ENCODE results near the gene MMP14.

DNA sequence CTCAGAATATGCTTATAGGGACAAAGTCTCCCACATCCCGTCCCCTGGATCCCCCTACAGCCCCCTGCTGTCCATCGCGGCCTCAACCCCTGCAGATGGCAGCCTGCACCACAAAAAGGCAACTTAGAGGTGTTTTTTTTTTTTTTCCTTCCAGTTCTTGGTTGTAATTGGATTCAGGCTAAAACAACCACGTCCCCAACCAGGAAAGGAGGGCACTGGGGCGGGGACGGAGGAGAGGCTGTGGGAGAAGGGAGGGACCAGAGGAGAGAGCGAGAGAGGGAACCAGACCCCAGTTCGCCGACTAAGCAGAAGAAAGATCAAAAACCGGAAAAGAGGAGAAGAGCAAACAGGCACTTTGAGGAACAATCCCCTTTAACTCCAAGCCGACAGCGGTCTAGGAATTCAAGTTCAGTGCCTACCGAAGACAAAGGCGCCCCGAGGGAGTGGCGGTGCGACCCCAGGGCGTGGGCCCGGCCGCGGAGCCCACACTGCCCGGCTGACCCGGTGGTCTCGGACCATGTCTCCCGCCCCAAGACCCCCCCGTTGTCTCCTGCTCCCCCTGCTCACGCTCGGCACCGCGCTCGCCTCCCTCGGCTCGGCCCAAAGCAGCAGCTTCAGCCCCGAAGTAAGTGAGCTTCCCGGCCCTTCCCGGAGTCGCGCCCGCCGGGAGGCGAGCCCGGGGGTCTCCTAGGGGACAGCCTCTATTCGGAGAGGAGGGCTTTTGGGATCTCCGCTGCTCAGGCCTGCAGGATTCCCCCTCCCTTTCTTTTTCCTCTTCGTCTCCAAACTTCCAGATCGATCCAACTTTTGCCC, at the start of gene MMP14:
- TF ChIP-seq, protein P1, sequence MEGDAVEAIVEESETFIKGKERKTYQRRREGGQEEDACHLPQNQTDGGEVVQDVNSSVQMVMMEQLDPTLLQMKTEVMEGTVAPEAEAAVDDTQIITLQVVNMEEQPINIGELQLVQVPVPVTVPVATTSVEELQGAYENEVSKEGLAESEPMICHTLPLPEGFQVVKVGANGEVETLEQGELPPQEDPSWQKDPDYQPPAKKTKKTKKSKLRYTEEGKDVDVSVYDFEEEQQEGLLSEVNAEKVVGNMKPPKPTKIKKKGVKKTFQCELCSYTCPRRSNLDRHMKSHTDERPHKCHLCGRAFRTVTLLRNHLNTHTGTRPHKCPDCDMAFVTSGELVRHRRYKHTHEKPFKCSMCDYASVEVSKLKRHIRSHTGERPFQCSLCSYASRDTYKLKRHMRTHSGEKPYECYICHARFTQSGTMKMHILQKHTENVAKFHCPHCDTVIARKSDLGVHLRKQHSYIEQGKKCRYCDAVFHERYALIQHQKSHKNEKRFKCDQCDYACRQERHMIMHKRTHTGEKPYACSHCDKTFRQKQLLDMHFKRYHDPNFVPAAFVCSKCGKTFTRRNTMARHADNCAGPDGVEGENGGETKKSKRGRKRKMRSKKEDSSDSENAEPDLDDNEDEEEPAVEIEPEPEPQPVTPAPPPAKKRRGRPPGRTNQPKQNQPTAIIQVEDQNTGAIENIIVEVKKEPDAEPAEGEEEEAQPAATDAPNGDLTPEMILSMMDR (IDR thresholded peaks at IDR 0.05; ENCODE audit: low read length) = no peak
- no peak for TF ChIP-seq EZH2 (optimal IDR thresholded peaks at IDR 0.05; ENCODE audit: low read depth, low read length)
- TF ChIP-seq EZH2phosphoT487 (IDR thresholded peaks at IDR 0.05; ENCODE audit: low read length) = no peak

Data from MM.1S (cell line).